DOHH2 (cell line): ENCODE data around the gene KCTD10.

Experiments used
- CTCF ChIP-seq: fragments of 200-600 bp; sonication (generic); IDR thresholded peaks from one replicate; pipeline ENCODE4 v1.5.1; 2014; ENCODE audit warnings: antibody characterized with exemption, mild to moderate bottlenecking, low read depth, low read length; ENCODE audit not compliant: poor library complexity, severe bottlenecking
- EZH2phosphoT487 ChIP-seq: fragments of 200-600 bp; sonication (generic); IDR thresholded peaks from 2 replicates; pipeline ENCODE4 v1.6.1; 2017; ENCODE audit warnings: borderline replicate concordance, mild to moderate bottlenecking, antibody characterized with exemption, low read length, moderate library complexity, mixed read lengths

- no peak for TF ChIP-seq CTCF
- no peak for TF ChIP-seq EZH2phosphoT487
Measured at GRCh38 chr12:109500406-109501185, 23.5 kb upstream of the KCTD10 start.
